Measurements from ENCODE around the gene GFRA4.

DNA sequence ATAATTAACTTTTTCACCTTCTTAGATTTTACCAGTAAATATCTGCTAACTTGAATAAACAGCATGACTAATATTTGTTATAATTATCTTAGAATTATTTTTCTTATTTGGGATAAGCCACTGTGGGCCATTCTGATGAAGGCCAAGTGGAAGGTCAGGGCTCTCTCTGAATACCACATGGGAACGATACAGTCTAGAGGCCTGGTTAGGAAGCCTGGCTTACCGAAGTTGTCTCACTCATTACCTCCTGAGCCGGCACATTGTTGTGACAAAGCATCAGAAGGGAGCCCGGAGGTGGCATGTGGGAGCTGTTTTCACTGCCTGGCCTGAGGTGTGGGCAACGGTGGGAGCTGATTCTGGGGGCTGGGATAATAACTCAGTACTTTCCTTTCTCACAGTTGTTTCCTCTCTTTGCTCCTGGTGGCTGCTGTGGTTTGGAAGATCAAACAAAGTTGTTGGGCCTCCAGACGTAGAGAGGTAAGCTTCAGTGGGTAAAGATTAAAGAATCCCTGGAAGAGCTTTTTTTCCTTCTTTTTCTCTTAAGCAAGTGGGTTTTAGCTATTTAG lies 29.2 kb downstream of the GFRA4 start:
- TF ChIP-seq POLR2A (IDR thresholded peaks at IDR 0.05) (no peak), POLR2AphosphoS5 (IDR thresholded peaks at IDR 0.05) (no peak), EP300 (IDR thresholded peaks at IDR 0.05) (no peak)
- TF ChIP-seq, protein P1, sequence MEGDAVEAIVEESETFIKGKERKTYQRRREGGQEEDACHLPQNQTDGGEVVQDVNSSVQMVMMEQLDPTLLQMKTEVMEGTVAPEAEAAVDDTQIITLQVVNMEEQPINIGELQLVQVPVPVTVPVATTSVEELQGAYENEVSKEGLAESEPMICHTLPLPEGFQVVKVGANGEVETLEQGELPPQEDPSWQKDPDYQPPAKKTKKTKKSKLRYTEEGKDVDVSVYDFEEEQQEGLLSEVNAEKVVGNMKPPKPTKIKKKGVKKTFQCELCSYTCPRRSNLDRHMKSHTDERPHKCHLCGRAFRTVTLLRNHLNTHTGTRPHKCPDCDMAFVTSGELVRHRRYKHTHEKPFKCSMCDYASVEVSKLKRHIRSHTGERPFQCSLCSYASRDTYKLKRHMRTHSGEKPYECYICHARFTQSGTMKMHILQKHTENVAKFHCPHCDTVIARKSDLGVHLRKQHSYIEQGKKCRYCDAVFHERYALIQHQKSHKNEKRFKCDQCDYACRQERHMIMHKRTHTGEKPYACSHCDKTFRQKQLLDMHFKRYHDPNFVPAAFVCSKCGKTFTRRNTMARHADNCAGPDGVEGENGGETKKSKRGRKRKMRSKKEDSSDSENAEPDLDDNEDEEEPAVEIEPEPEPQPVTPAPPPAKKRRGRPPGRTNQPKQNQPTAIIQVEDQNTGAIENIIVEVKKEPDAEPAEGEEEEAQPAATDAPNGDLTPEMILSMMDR (IDR thresholded peaks at IDR 0.05): no peak

Data from sigmoid colon (tissue), 4 donors.